HEK293 (cell line): ENCODE data around the gene THAP2.

Experiments used
- HOXD13 ChIP-seq: sonication (generic); formaldehyde crosslinking; IDR thresholded peaks from 2 replicates; pipeline ENCODE4 v1.8.0; 2022; ENCODE audit warnings: missing genetic modification reagents, borderline replicate concordance
- KLF7 ChIP-seq: fragments of 450-650 bp; formaldehyde crosslinking; IDR thresholded peaks from 2 replicates; pipeline ENCODE4 v1.5.1; 2016; ENCODE audit warnings: missing biosample characterization, missing genetic modification characterization, borderline replicate concordance
- MZF1 ChIP-seq: fragments of 450-650 bp; formaldehyde crosslinking; IDR thresholded peaks from 2 replicates; pipeline ENCODE4 v1.5.1; 2017; ENCODE audit warnings: missing biosample characterization, missing genetic modification characterization, borderline replicate concordance
- SALL2 ChIP-seq: fragments of 450-650 bp; formaldehyde crosslinking; IDR thresholded peaks from 2 replicates; pipeline ENCODE4 v1.5.0; 2017; ENCODE audit warnings: missing biosample characterization, mild to moderate bottlenecking, missing genetic modification characterization, borderline replicate concordance
- SCRT2 ChIP-seq: fragments of 450-650 bp; formaldehyde crosslinking; IDR thresholded peaks from 2 replicates; pipeline ENCODE4 v1.5.1; 2016; ENCODE audit warnings: missing biosample characterization, missing genetic modification characterization
- SETDB1 ChIP-seq: IDR thresholded peaks from one replicate; pipeline ENCODE4 v1.6.1; 2017; ENCODE audit warnings: mild to moderate bottlenecking, low read length, moderate library complexity, mixed read lengths; ENCODE audit not compliant: insufficient read length
- ZFP41 ChIP-seq: fragments of 450-650 bp; formaldehyde crosslinking; IDR thresholded peaks from 2 replicates; pipeline ENCODE4 v1.5.1; 2016; ENCODE audit warnings: missing biosample characterization, missing genetic modification characterization, borderline replicate concordance
- ZNF114 ChIP-seq: fragments of 450-650 bp; formaldehyde crosslinking; IDR thresholded peaks from 2 replicates; pipeline ENCODE4 v1.5.0; 2017; ENCODE audit warnings: missing biosample characterization, missing genetic modification characterization
- ZNF184 ChIP-seq: fragments of 450-650 bp; IDR thresholded peaks from 2 replicates; pipeline ENCODE4 v1.5.1; 2018; ENCODE audit warnings: missing biosample characterization, mild to moderate bottlenecking, missing genetic modification characterization
- ZNF202 ChIP-seq: fragments of 450-650 bp; formaldehyde crosslinking; IDR thresholded peaks from 2 replicates; pipeline ENCODE4 v1.5.1; 2016; ENCODE audit warnings: missing biosample characterization, missing genetic modification characterization, borderline replicate concordance
- ZNF350 ChIP-seq: fragments of 450-650 bp; formaldehyde crosslinking; IDR thresholded peaks from 2 replicates; pipeline ENCODE4 v1.5.0; 2017; ENCODE audit warnings: missing biosample characterization, mild to moderate bottlenecking, missing genetic modification characterization
- ZNF423 ChIP-seq: fragments of 450-650 bp; formaldehyde crosslinking; IDR thresholded peaks from 2 replicates; pipeline ENCODE4 v1.5.1; 2016; ENCODE audit warnings: missing biosample characterization, missing genetic modification characterization
- ZNF548 ChIP-seq: fragments of 450-650 bp; formaldehyde crosslinking; IDR thresholded peaks from 2 replicates; pipeline ENCODE4 v1.5.1; 2016; ENCODE audit warnings: missing biosample characterization, missing genetic modification characterization
- ZNF549 ChIP-seq: fragments of 450-650 bp; IDR thresholded peaks from 2 replicates; pipeline ENCODE4 v1.5.1; 2018; ENCODE audit warnings: missing biosample characterization, missing genetic modification characterization, mild to moderate bottlenecking, inconsistent platforms, moderate library complexity
- ZNF747 ChIP-seq: fragments of 450-650 bp; formaldehyde crosslinking; IDR thresholded peaks from 2 replicates; pipeline ENCODE4 v1.5.1; 2016; ENCODE audit warnings: missing biosample characterization, missing genetic modification characterization
- ZNF837 ChIP-seq: fragments of 450-650 bp; formaldehyde crosslinking; IDR thresholded peaks from 2 replicates; pipeline ENCODE4 v1.5.1; 2016; ENCODE audit warnings: missing biosample characterization, missing genetic modification characterization
- ZXDB ChIP-seq: fragments of 450-650 bp; formaldehyde crosslinking; IDR thresholded peaks from 2 replicates; pipeline ENCODE4 v1.5.1; 2016; ENCODE audit warnings: missing biosample characterization, missing genetic modification characterization
- TF ChIP-seq, protein P1 (sequence below): fragments of 450-650 bp; formaldehyde crosslinking; IDR thresholded peaks from 2 replicates; pipeline ENCODE4 v1.5.1; 2016; ENCODE audit warnings: missing biosample characterization, missing genetic modification characterization
- TF ChIP-seq, protein P2 (sequence below): fragments of 450-650 bp; formaldehyde crosslinking; IDR thresholded peaks from 2 replicates; pipeline ENCODE4 v1.5.1; 2016; ENCODE audit warnings: missing biosample characterization, missing genetic modification characterization
- TF ChIP-seq, protein P3 (sequence below): fragments of 450-650 bp; formaldehyde crosslinking; IDR thresholded peaks from 2 replicates; pipeline ENCODE4 v1.5.1; 2017; ENCODE audit warnings: missing biosample characterization, missing genetic modification characterization
- TF ChIP-seq, protein P4 (sequence below): fragments of 450-650 bp; formaldehyde crosslinking; IDR thresholded peaks from 2 replicates; pipeline ENCODE4 v1.5.1; 2016; ENCODE audit warnings: missing biosample characterization, missing genetic modification characterization
- TF ChIP-seq, protein P5 (sequence below): fragments of 450-650 bp; formaldehyde crosslinking; IDR thresholded peaks from 2 replicates; pipeline ENCODE4 v1.5.1; 2016; ENCODE audit warnings: missing biosample characterization, missing genetic modification characterization
- TF ChIP-seq, protein P6 (sequence below): fragments of 450-650 bp; formaldehyde crosslinking; IDR thresholded peaks from 2 replicates; pipeline ENCODE4 v1.5.0; 2017; ENCODE audit warnings: missing biosample characterization, missing genetic modification characterization, borderline replicate concordance

The THAP2 gene

DNA sequence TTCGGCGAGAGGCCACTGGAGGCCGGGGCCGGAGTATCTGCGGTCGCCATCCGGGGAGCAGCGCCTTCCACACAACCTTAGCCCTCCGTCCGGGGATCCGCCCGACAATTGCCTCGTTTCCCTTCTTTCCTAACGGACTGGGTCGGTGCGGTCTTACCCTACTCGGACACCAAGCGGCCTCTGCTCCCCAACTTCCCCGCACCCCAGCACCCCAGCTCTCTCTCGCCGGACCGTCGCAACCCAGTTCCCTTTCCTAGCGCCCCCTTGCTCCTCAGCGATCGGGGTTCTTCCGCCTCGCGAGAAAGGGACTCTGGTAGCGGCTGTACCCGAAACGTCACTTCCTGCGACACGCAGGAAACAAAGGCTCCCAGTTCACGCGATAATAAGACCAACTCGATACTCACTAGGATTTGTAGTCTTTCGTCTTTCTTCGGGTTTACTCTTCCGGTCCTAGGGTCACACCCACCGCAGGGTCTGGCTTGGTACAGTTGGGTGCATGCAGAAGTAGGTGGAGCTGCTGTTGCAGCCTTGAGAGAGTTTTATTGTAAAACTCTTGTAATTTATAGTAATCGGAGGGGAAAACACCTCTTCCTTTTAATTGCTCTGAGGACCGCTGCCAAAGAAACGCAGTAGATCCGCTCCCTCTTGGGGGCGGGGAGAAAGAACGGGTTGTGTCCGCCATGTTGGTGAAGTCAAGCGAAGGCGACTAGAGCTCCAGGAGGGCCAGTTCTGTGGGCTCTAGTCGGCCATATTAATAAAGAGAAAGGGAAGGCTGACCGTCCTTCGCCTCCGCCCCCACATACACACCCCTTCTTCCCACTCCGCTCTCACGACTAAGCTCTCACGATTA is at the start of gene THAP2, which contains the start of gene ZFC3H1 (continued):
- TF ChIP-seq ZNF114 (tag by site-specific recombination) (no peak), SALL2 (tag by site-specific recombination) (no peak), ZFP41 (no peak), ZNF350 (tag by site-specific recombination) (no peak), ZNF549 (tag by site-specific recombination) (no peak), ZNF747 (no peak), SETDB1 (no peak), ZNF423 (tag by site-specific recombination) (0 out of 2 replicates have a peak, but pooled peaks have one; percentile 35), KLF7 (tag by site-specific recombination) (peak; percentile 44; the same call in 1 of the 2 replicates), ZNF184 (tag by site-specific recombination) (no peak), ZNF837 (tag by site-specific recombination) (no peak), ZNF548 (tag by site-specific recombination) (no peak), ZXDB (tag by site-specific recombination) (peak; percentile 66), MZF1 (peak; percentile 56; the same call in 1 of the 2 replicates), SCRT2 (tag by site-specific recombination) (no peak), ZNF202 (tag by site-specific recombination) (no peak), HOXD13 (CRISPR knock-in tag) (no peak; the same call in 1 of the 2 replicates)
- TF ChIP-seq, protein P1, sequence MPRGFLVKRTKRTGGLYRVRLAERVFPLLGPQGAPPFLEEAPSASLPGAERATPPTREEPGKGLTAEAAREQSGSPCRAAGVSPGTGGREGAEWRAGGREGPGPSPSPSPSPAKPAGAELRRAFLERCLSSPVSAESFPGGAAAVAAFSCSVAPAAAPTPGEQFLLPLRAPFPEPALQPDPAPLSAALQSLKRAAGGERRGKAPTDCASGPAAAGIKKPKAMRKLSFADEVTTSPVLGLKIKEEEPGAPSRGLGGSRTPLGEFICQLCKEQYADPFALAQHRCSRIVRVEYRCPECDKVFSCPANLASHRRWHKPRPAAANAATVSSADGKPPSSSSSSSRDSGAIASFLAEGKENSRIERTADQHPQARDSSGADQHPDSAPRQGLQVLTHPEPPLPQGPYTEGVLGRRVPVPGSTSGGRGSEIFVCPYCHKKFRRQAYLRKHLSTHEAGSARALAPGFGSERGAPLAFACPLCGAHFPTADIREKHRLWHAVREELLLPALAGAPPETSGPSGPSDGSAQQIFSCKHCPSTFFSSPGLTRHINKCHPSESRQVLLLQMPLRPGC, result no peak; the same call in 1 of the 2 replicates
- TF ChIP-seq, protein P2, sequence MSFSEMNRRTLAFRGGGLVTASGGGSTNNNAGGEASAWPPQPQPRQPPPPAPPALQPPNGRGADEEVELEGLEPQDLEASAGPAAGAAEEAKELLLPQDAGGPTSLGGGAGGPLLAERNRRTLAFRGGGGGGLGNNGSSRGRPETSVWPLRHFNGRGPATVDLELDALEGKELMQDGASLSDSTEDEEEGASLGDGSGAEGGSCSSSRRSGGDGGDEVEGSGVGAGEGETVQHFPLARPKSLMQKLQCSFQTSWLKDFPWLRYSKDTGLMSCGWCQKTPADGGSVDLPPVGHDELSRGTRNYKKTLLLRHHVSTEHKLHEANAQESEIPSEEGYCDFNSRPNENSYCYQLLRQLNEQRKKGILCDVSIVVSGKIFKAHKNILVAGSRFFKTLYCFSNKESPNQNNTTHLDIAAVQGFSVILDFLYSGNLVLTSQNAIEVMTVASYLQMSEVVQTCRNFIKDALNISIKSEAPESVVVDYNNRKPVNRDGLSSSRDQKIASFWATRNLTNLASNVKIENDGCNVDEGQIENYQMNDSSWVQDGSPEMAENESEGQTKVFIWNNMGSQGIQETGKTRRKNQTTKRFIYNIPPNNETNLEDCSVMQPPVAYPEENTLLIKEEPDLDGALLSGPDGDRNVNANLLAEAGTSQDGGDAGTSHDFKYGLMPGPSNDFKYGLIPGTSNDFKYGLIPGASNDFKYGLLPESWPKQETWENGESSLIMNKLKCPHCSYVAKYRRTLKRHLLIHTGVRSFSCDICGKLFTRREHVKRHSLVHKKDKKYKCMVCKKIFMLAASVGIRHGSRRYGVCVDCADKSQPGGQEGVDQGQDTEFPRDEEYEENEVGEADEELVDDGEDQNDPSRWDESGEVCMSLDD, result peak; percentile 99
- TF ChIP-seq, protein P3, sequence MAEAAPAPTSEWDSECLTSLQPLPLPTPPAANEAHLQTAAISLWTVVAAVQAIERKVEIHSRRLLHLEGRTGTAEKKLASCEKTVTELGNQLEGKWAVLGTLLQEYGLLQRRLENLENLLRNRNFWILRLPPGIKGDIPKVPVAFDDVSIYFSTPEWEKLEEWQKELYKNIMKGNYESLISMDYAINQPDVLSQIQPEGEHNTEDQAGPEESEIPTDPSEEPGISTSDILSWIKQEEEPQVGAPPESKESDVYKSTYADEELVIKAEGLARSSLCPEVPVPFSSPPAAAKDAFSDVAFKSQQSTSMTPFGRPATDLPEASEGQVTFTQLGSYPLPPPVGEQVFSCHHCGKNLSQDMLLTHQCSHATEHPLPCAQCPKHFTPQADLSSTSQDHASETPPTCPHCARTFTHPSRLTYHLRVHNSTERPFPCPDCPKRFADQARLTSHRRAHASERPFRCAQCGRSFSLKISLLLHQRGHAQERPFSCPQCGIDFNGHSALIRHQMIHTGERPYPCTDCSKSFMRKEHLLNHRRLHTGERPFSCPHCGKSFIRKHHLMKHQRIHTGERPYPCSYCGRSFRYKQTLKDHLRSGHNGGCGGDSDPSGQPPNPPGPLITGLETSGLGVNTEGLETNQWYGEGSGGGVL, result no peak
- TF ChIP-seq, protein P4, sequence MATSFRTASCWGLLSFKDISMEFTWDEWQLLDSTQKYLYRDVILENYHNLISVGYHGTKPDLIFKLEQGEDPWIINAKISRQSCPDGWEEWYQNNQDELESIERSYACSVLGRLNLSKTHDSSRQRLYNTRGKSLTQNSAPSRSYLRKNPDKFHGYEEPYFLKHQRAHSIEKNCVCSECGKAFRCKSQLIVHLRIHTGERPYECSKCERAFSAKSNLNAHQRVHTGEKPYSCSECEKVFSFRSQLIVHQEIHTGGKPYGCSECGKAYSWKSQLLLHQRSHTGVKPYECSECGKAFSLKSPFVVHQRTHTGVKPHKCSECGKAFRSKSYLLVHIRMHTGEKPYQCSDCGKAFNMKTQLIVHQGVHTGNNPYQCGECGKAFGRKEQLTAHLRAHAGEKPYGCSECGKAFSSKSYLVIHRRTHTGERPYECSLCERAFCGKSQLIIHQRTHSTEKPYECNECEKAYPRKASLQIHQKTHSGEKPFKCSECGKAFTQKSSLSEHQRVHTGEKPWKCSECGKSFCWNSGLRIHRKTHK (tag by site-specific recombination), result no peak
- TF ChIP-seq, protein P5, sequence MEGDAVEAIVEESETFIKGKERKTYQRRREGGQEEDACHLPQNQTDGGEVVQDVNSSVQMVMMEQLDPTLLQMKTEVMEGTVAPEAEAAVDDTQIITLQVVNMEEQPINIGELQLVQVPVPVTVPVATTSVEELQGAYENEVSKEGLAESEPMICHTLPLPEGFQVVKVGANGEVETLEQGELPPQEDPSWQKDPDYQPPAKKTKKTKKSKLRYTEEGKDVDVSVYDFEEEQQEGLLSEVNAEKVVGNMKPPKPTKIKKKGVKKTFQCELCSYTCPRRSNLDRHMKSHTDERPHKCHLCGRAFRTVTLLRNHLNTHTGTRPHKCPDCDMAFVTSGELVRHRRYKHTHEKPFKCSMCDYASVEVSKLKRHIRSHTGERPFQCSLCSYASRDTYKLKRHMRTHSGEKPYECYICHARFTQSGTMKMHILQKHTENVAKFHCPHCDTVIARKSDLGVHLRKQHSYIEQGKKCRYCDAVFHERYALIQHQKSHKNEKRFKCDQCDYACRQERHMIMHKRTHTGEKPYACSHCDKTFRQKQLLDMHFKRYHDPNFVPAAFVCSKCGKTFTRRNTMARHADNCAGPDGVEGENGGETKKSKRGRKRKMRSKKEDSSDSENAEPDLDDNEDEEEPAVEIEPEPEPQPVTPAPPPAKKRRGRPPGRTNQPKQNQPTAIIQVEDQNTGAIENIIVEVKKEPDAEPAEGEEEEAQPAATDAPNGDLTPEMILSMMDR (tag by site-specific recombination), result peak; percentile 94
- TF ChIP-seq, protein P6, sequence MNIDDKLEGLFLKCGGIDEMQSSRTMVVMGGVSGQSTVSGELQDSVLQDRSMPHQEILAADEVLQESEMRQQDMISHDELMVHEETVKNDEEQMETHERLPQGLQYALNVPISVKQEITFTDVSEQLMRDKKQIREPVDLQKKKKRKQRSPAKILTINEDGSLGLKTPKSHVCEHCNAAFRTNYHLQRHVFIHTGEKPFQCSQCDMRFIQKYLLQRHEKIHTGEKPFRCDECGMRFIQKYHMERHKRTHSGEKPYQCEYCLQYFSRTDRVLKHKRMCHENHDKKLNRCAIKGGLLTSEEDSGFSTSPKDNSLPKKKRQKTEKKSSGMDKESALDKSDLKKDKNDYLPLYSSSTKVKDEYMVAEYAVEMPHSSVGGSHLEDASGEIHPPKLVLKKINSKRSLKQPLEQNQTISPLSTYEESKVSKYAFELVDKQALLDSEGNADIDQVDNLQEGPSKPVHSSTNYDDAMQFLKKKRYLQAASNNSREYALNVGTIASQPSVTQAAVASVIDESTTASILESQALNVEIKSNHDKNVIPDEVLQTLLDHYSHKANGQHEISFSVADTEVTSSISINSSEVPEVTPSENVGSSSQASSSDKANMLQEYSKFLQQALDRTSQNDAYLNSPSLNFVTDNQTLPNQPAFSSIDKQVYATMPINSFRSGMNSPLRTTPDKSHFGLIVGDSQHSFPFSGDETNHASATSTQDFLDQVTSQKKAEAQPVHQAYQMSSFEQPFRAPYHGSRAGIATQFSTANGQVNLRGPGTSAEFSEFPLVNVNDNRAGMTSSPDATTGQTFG (tag by site-specific recombination), result no peak
- TF ChIP-seq, all 188 proteins: peak for 60
